Suprapubic skin (tissue), 4 donors: ENCODE results near the gene ASB10.

Experiments
- CTCF ChIP-seq, 2 donors: fragments of 200-600 bp in 1 of 2; fragments of 450-650 bp in 1 of 2; sonication (generic) in 1 of 2; IDR thresholded peaks; one replicate each; pipeline ENCODE4 v1.5.1; 2016 to 2019; ENCODE audit warnings: antibody characterized with exemption in 2 of 2, mild to moderate bottlenecking in 1 of 2, moderate library complexity in 1 of 2
- EP300 ChIP-seq: sonication (generic); formaldehyde crosslinking; IDR thresholded peaks from one replicate; pipeline ENCODE4 v1.6.1; 2017; ENCODE audit warnings: antibody characterized with exemption
- POLR2A ChIP-seq, 2 donors: fragments of 450-650 bp; IDR thresholded peaks; one replicate each; pipeline ENCODE4 v1.6.1; 2017; ENCODE audit warnings: antibody characterized with exemption in 2 of 2, mild to moderate bottlenecking in 2 of 2, moderate library complexity in 2 of 2
- POLR2AphosphoS5 ChIP-seq, 3 donors: sonication (generic); formaldehyde crosslinking; IDR thresholded peaks; one replicate each; pipeline ENCODE4 v1.6.1; 2017; ENCODE audit warnings: antibody characterized with exemption in 3 of 3

- TF ChIP-seq CTCF (IDR thresholded peaks at IDR 0.05) (no peak), POLR2A (IDR thresholded peaks at IDR 0.05) (no peak), POLR2AphosphoS5 (IDR thresholded peaks at IDR 0.05) (no peak), EP300 (no peak)
Measured at GRCh38 chr7:151148319-151149259, 38.5 kb downstream of the ASB10 start.
